ENCODE measurements around the gene CBL.

DNA sequence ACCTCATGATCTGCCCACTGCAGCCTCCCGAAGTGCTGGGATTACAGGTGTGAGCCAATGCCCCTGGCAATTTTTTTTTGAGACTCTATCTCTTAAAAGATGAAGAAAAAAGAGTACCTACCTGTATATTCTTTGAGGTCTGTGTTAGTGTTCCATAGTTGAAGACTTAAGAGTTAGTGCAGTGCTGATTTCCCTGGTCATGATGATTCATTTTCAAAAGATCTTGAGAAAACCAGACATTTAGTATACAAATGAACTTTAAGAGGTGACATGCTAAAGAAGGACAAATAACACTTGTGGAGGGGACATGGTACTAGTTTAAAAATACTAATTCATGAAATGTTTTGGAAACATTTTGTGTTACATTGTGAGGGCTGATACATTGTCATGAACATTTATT is 17.7 kb downstream of the CBL start:
- TF ChIP-seq, protein P1, sequence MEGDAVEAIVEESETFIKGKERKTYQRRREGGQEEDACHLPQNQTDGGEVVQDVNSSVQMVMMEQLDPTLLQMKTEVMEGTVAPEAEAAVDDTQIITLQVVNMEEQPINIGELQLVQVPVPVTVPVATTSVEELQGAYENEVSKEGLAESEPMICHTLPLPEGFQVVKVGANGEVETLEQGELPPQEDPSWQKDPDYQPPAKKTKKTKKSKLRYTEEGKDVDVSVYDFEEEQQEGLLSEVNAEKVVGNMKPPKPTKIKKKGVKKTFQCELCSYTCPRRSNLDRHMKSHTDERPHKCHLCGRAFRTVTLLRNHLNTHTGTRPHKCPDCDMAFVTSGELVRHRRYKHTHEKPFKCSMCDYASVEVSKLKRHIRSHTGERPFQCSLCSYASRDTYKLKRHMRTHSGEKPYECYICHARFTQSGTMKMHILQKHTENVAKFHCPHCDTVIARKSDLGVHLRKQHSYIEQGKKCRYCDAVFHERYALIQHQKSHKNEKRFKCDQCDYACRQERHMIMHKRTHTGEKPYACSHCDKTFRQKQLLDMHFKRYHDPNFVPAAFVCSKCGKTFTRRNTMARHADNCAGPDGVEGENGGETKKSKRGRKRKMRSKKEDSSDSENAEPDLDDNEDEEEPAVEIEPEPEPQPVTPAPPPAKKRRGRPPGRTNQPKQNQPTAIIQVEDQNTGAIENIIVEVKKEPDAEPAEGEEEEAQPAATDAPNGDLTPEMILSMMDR (IDR thresholded peaks at IDR 0.05; ENCODE audit: low read depth, low read length), result no peak
- TF ChIP-seq POLR2A (IDR thresholded peaks at IDR 0.05; ENCODE audit: extremely low read depth, insufficient read length), result no peak
- TF ChIP-seq MYC (IDR thresholded peaks at IDR 0.05; ENCODE audit: low read depth, low read length), result no peak
- TF ChIP-seq, protein P2, sequence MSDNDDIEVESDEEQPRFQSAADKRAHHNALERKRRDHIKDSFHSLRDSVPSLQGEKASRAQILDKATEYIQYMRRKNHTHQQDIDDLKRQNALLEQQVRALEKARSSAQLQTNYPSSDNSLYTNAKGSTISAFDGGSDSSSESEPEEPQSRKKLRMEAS (IDR thresholded peaks at IDR 0.05; ENCODE audit: low read depth, low read length), result no peak
